Measurements from ENCODE around the gene PLEKHJ1.

Gene PLEKHJ1

GRCh38 chr19:2269244-2270156 is 33.4 kb upstream of the PLEKHJ1 start:
- DNase-seq (ENCODE audit: low read depth), result peak; percentile 97

- no peak for DNase-seq (ENCODE audit: low read depth)
Observed at GRCh38 chr19:2268861-2269243, 32.7 kb upstream of the PLEKHJ1 start.

- no peak for DNase-seq (ENCODE audit: low read depth)
Observed at GRCh38 chr19:2268480-2268830, 32.3 kb upstream of the PLEKHJ1 start.

GRCh38 chr19:2266183-2266993 is 30.3 kb upstream of the PLEKHJ1 start:
- DNase-seq (ENCODE audit: low read depth), result no peak

GRCh38 chr19:2261438-2262172 is 25.5 kb upstream of the PLEKHJ1 start:
- DNase-seq (ENCODE audit: low read depth), result no peak

GRCh38 chr19:2260341-2260805 is 24.2 kb upstream of the PLEKHJ1 start:
- DNase-seq (ENCODE audit: low read depth), result no peak

GRCh38 chr19:2259336-2259735 is 23.2 kb upstream of the PLEKHJ1 start:
- DNase-seq (ENCODE audit: low read depth), result no peak

GRCh38 chr19:2255982-2256685 is 20.0 kb upstream of the PLEKHJ1 start, which contains the start of gene JSRP1:
Gene JSRP1 (minus strand): TSS chr19:2256417. CDS start chr19:2255314, 1,103 bp downstream.
- no peak for DNase-seq (ENCODE audit: low read depth)

- no peak for DNase-seq (ENCODE audit: low read depth)
Observed at GRCh38 chr19:2255112-2255845, 19.1 kb upstream of the PLEKHJ1 start.

GRCh38 chr19:2254064-2254872 is 18.1 kb upstream of the PLEKHJ1 start:
- no peak for DNase-seq (ENCODE audit: low read depth)

- no peak for DNase-seq (ENCODE audit: low read depth)
Observed at GRCh38 chr19:2253106-2254063, 17.3 kb upstream of the PLEKHJ1 start.

- no peak for DNase-seq (ENCODE audit: low read depth)
Observed at GRCh38 chr19:2252797-2253105, 16.6 kb upstream of the PLEKHJ1 start.

- no peak for DNase-seq (ENCODE audit: low read depth)
Observed at GRCh38 chr19:2252055-2252796, 16.1 kb upstream of the PLEKHJ1 start.

GRCh38 chr19:2251106-2252054 is 15.3 kb upstream of the PLEKHJ1 start:
- DNase-seq (ENCODE audit: low read depth), result no peak

GRCh38 chr19:2250766-2251105 is 14.6 kb upstream of the PLEKHJ1 start:
- DNase-seq (ENCODE audit: low read depth), result no peak

GRCh38 chr19:2249880-2250765 is 14.0 kb upstream of the PLEKHJ1 start:
- no peak for DNase-seq (ENCODE audit: low read depth)

Data from T-helper 22 cell (primary cell).